Keratinocyte (primary cell): ENCODE results near the gene FAM83G.

Experiments
- CTCF ChIP-seq, 3 experiments: IDR thresholded peaks in 1 of 3; conservative IDR thresholded peaks in 1 of 3; optimal IDR thresholded peaks in 1 of 3; 2 replicates in 2 of 3; 3 replicates in 1 of 3; pipeline versions ENCODE3 to v1.5.1; 2011; ENCODE audit warnings: low read length in 3 of 3, mild to moderate bottlenecking in 3 of 3, moderate library complexity in 2 of 3, control low read depth in 1 of 3, inconsistent platforms in 1 of 3; ENCODE audit not compliant: insufficient read depth in 2 of 3; ENCODE audit errors: extremely low read depth in 1 of 3
- EZH2 ChIP-seq: IDR thresholded peaks from one replicate; pipeline ENCODE4 v1.6.1; 2012; ENCODE audit warnings: inconsistent platforms, mild to moderate bottlenecking, low read length, moderate library complexity

GRCh38 chr17:18991531-18992315 is 12.8 kb downstream of the FAM83G start:
- TF ChIP-seq CTCF (optimal IDR thresholded peaks at IDR 0.05 in 1 of 3, IDR thresholded peaks at IDR 0.05 in 1 of 3, conservative IDR thresholded peaks at IDR 0.05 in 1 of 3; ENCODE audit: extremely low read depth in 1 of 3, insufficient read depth in 2 of 3, low read length in 3 of 3) (no peak), EZH2 (no peak)
